GM12878 (cell line): ENCODE measurements around the gene ACHE. TPM values are rescaled to one million over a fixed set of nuclear protein-coding genes. Genes with fewer than 3 reads are reported as not detected.

Source experiments
- BRCA1 ChIP-seq: IDR thresholded peaks from 2 replicates; pipeline ENCODE4 v1.6.1; 2011; ENCODE audit warnings: low read depth, low read length, improper control_type of control experiment
- CBX3 ChIP-seq: fragments of 200-600 bp; sonication (generic); IDR thresholded peaks from 2 replicates; pipeline ENCODE4 v1.6.1; 2016; ENCODE audit warnings: low read depth, borderline replicate concordance
- CREM ChIP-seq: IDR thresholded peaks from 2 replicates; pipeline ENCODE4 v1.6.1; 2014; ENCODE audit warnings: antibody characterized with exemption, low read depth
- E2F4 ChIP-seq: IDR thresholded peaks from 2 replicates; pipeline ENCODE4 v1.6.1; 2012; ENCODE audit warnings: low read depth, low read length, improper control_type of control experiment
- E4F1 ChIP-seq: fragments of 450-650 bp; IDR thresholded peaks from 2 replicates; pipeline ENCODE4 v1.6.1; 2018; ENCODE audit warnings: borderline replicate concordance, mild to moderate bottlenecking; ENCODE audit not compliant: partially characterized antibody
- EZH2 ChIP-seq: IDR thresholded peaks from 2 replicates; pipeline ENCODE4 v1.6.1; 2012; ENCODE audit warnings: low read depth, mild to moderate bottlenecking, control low read depth, inconsistent platforms, low read length, borderline replicate concordance; ENCODE audit not compliant: control insufficient read depth
- HDGF ChIP-seq: fragments of 450-650 bp; IDR thresholded peaks from 2 replicates; pipeline ENCODE4 v1.6.1; 2016; ENCODE audit warnings: antibody characterized with exemption
- IRF4 ChIP-seq: IDR thresholded peaks from 2 replicates; pipeline ENCODE4 v1.6.1; 2011; ENCODE audit warnings: low read depth, low read length
- RCOR1 ChIP-seq: conservative IDR thresholded peaks from 2 replicates; pipeline ENCODE4 v1.6.1; 2012; ENCODE audit warnings: low read depth, low read length, improper control_type of control experiment
- TBL1XR1 ChIP-seq: IDR thresholded peaks from 2 replicates; pipeline ENCODE4 v1.6.1; 2012; ENCODE audit warnings: low read depth, low read length, improper control_type of control experiment
- ZBTB11 ChIP-seq: fragments of 450-650 bp; formaldehyde crosslinking; IDR thresholded peaks from 2 replicates; pipeline ENCODE4 v1.5.0; 2022; ENCODE audit warnings: mild to moderate bottlenecking, missing genetic modification characterization
- ZNF622 ChIP-seq: fragments of 450-650 bp; IDR thresholded peaks from 2 replicates; pipeline ENCODE4 v1.6.1; 2017; ENCODE audit warnings: mild to moderate bottlenecking, inconsistent platforms
- polyA plus RNA-seq, 11 experiments: library from polyadenylated mRNA; depleted of rRNA in 4 of 11; unstranded in 6 of 11; stranded (reverse) in 5 of 11; fragments of >200 nt; fragmentation: Nextera tagmentation in 4 of 11; fragmentation: Illumina TruSeq in 1 of 11; extraction: Ambion mirVana in 4 of 11; extraction: Trizol in 1 of 11; gene quantifications; 1 replicate in 1 of 11; 2 replicates in 10 of 11; pipeline versions ENCODE4 v1.2.1 to v1.2.3, GENCODE V29; 2011 to 2016; ENCODE audit warnings: inconsistent platforms in 2 of 11, missing spikeins in 2 of 11, low read depth in 1 of 11
- total RNA-seq, 4 experiments: library from RNA; depleted of rRNA in 3 of 4; stranded (reverse); fragments of >200 nt in 3 of 4; fragmentation: Illumina TruSeq in 1 of 4; extraction: Trizol in 1 of 4; gene quantifications; 2 replicates each; pipeline versions ENCODE4 v1.2.1 to v1.2.3, GENCODE V29; 2013 to 2021
- TF ChIP-seq, protein P1 (sequence below): IDR thresholded peaks from 2 replicates; pipeline ENCODE4 v1.6.1; 2011; ENCODE audit warnings: borderline replicate concordance, low read depth, mild to moderate bottlenecking, moderate library complexity, mixed read lengths, low read length; ENCODE audit not compliant: insufficient read depth; ENCODE audit errors: extremely low read length
- TF ChIP-seq, protein P2 (sequence below): fragments of 450-650 bp; IDR thresholded peaks from 2 replicates; pipeline ENCODE4 v1.6.1; 2017; ENCODE audit warnings: mild to moderate bottlenecking, moderate library complexity

Gene ACHE
- total and polyA plus RNA-seq, 10 of the 15 experiments (the other 5 are each of a cell fraction or from before 2014, with no cell fraction given): 0.07 to 5.1 (median 2.3) TPM; not detected in 1

DNA sequence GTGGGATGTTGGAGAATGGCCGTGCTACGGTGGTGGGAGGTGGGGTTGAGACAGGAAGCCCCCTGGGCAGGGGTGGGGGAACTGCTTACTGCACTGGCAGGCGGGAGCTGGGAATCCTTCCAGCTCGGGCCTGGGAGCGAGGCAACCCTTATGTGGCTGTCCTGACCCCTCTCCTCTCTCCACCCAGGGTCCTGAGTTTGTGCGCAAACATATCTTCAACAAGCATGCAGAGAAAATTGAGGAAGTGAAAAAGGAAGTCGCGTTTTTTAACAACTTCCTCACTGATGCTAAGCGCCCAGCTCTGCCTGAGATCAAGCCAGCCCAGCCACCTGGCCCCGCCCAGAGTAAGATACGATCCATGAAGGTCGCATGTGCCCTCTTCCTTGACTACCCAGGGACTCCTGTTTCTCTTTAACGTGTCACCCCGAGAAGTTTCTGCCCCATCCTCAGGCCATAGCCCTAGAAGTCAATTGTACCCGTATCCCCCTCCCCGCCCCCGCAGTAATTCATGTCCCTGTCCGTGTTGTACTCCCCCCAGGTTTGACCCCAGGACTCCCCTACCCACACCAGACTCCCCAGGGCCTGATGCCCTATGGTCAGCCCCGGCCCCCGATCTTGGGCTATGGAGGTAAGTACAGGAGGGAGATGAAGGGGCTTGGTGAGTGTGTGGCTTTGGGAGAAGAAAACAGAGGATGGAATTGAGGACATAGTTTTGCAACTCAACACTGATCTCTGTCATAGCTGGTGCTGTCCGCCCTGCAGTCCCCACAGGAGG, 8.0 kb downstream of the ACHE start (continued):
- TF ChIP-seq, protein P1, sequence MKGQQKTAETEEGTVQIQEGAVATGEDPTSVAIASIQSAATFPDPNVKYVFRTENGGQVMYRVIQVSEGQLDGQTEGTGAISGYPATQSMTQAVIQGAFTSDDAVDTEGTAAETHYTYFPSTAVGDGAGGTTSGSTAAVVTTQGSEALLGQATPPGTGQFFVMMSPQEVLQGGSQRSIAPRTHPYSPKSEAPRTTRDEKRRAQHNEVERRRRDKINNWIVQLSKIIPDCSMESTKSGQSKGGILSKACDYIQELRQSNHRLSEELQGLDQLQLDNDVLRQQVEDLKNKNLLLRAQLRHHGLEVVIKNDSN: no peak
- TF ChIP-seq ZNF622 (no peak), IRF4 (0 out of 2 replicates have a peak, but pooled peaks have one; percentile 50), HDGF (no peak), CREM (peak; percentile 84), E4F1 (no peak), CBX3 (no peak), E2F4 (no peak), ZBTB11 (CRISPR knock-in tag) (no peak), EZH2 (no peak), BRCA1 (no peak), TBL1XR1 (no peak), RCOR1 (no peak)
- TF ChIP-seq, protein P2, sequence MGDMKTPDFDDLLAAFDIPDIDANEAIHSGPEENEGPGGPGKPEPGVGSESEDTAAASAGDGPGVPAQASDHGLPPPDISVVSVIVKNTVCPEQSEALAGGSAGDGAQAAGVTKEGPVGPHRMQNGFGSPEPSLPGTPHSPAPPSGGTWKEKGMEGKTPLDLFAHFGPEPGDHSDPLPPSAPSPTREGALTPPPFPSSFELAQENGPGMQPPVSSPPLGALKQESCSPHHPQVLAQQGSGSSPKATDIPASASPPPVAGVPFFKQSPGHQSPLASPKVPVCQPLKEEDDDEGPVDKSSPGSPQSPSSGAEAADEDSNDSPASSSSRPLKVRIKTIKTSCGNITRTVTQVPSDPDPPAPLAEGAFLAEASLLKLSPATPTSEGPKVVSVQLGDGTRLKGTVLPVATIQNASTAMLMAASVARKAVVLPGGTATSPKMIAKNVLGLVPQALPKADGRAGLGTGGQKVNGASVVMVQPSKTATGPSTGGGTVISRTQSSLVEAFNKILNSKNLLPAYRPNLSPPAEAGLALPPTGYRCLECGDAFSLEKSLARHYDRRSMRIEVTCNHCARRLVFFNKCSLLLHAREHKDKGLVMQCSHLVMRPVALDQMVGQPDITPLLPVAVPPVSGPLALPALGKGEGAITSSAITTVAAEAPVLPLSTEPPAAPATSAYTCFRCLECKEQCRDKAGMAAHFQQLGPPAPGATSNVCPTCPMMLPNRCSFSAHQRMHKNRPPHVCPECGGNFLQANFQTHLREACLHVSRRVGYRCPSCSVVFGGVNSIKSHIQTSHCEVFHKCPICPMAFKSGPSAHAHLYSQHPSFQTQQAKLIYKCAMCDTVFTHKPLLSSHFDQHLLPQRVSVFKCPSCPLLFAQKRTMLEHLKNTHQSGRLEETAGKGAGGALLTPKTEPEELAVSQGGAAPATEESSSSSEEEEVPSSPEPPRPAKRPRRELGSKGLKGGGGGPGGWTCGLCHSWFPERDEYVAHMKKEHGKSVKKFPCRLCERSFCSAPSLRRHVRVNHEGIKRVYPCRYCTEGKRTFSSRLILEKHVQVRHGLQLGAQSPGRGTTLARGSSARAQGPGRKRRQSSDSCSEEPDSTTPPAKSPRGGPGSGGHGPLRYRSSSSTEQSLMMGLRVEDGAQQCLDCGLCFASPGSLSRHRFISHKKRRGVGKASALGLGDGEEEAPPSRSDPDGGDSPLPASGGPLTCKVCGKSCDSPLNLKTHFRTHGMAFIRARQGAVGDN: peak; percentile 95
